ENCODE results near the gene CSNK1G2. TPM values are rescaled to one million over a fixed set of nuclear protein-coding genes. Genes with fewer than 3 reads are reported as not detected.

CSNK1G2 gene
- total RNA-seq, 1 donor from 2014 or later = 94.3 TPM

DNA sequence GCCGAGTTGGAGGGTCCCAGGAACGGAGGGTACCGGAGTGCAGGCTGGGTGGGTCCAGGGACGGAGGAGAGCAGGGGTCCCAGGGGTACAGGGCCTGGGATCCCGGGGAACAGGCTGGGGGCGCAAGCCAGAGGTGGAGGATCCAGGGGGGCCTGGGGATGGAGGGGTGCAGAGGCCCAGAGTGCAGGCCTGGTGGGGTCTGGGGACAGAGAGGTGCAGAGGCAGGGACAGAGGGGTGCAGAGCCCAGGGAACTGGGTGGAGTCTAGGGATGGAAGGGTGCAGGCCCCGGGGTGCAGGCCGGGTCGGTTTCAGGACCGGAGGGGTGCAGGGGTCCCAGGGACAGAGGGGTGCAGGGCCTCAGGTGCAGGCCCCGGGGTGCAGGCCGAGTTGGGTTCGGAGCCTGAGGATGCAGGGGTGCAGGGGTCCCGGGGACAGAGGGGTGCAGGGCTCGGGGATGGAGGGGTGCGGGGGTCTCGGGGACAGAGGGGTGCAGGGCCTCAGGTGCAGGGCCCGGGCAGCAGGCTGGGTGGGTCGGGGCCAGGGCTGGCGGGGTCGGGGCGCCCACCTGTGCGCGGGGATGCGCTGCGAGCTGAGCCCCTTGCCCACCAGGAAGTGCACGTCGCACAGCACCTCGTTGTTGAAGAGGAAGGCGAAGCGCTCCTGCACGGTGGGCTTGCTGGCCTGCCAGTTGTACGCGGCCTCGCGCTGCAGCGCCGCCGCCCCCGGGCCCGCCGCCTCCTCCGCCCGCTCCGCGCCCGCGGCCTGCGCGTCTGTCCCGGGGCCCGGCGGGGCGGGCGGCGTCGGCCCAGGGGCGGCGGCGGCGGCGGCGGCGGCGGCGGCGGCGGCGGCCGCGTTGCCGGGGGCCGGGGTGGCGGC is 74.0 kb downstream of the CSNK1G2 start:
- intact Hi-C loops (cut with micrococcal nuclease) = loop anchor here (5.0 kb wide), 3 partner anchors 37 to 137 kb away; partner anchors contain the start of genes AP3D1 and MKNK2

GRCh38 chr19:2015608-2015950 is 74.6 kb downstream of the CSNK1G2 start, which contains the start of gene BTBD2:
BTBD2 (minus strand) TSS chr19:2015714; CDS start chr19:2015703, 11 bp downstream.
- intact Hi-C loops (cut with micrococcal nuclease) = loop anchor here (5.0 kb wide), 3 partner anchors 37 to 137 kb away; partner anchors contain the start of genes AP3D1 and MKNK2

DNA sequence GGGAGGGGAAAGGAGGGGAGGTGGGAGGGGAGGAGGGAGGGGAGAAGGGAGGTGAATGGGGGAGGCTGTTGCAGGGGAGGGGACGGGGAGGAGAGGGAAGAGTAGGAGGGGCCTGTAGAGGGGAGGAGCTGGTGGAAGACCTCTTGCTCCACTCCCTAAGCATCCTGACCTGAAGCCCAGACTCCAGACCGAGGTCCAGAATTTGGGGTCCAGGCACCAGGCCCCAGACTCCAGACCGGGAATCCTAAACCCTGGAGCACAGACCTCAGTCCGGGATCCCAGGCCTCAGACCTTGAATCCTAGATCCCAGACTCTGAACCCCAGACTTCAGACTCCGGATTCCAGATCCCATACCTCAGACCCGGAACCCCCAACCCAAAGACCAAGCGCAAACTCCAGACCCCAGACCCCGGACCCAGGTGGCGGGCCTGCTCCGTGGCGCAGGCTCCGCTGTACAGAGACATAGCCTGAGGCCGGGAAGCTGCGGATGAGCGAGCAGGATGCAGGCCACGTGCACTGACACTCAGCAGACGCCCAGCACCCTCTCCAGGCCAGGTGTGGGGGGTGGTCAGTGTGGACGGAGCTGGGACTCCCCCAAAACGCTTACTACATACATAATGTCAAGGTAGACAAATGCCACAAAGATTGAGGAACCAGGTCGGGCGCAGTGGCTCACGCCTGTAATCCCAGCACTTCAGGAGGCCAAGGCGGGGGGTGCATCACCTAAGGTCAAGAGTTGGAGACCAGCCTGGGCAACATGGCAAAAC is 75.3 kb downstream of the CSNK1G2 start:
- intact Hi-C loops (cut with micrococcal nuclease) = loop anchor here (1.0 to 5.0 kb wide), 4 partner anchors 36 to 136 kb away; partner anchors contain the start of genes AP3D1, IZUMO4, MKNK2 and MOB3A

DNA sequence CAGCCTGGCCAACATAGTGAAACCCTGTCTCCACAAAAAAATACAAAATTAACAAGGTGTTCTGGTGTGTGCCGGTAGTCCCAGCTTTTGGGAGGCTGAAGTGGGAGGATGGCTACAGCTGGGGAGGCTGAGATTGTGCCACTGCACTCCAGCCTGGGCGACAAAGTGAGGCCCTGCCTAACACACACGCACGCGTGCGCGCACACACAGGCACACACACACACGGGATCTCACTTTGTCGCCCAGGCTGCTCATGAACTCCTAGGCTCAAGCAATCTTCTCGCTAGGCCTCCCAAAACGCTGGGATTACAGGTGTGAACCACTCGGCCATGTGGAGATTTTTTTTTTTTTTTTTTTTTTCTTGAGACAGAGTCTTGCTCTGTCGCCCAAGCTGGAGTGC is 77.8 kb downstream of the CSNK1G2 start:
- intact Hi-C loops (cut with micrococcal nuclease) = loop anchor here (1.0 to 5.0 kb wide), 4 partner anchors 34 to 134 kb away; partner anchors contain the start of genes AP3D1 and MKNK2

- intact Hi-C loops (cut with micrococcal nuclease) = no loop called here
Measured at GRCh38 chr19:2021453-2022140, 80.6 kb downstream of the CSNK1G2 start.

GRCh38 chr19:2022289-2022688 is 81.3 kb downstream of the CSNK1G2 start:
- intact Hi-C loops (cut with micrococcal nuclease) = no loop called here

DNA sequence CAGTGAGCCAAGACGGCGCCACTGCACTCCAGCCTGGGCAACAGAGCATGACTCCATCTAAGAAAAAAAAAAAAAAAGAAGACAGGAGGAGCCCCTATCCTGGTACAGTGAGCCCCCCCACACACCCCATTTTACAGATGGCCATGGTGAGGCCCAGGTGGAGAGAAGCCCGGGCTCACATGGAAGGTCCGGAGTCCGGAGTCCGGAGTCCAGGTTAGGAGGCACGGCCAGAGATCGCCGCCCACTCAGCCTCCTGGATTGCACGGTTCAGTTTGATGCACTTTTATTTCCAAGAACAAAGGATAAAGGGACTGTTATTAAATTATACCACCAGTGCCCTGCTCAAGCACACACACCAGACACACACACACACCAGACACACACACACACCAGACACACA is 85.8 kb downstream of the CSNK1G2 start:
- intact Hi-C loops (cut with micrococcal nuclease) = no loop called here

GRCh38 chr19:2027361-2027760 is 86.4 kb downstream of the CSNK1G2 start:
- intact Hi-C loops (cut with micrococcal nuclease) = no loop called here

Other genes with a start within 250 kb of the CSNK1G2 start
- not detected in 2 replicates for gene ONECUT3, start 187.7 kb upstream of the CSNK1G2 start, total RNA-seq
- 25.6 and 28.5 TPM in 2 replicates for gene ATP8B3, start 128.9 kb upstream of the CSNK1G2 start, total RNA-seq
- 49.2 and 54.1 TPM in 2 replicates for gene REXO1, start 92.7 kb upstream of the CSNK1G2 start, total RNA-seq
- gene KLF16, start 77.6 kb upstream of the CSNK1G2 start, total RNA-seq = 21.3 and 23.1 TPM in 2 replicates
- gene ABHD17A, start 55.7 kb upstream of the CSNK1G2 start, total RNA-seq = 119 and 126 TPM in 2 replicates
- gene ADAT3, start 35.8 kb upstream of the CSNK1G2 start, total RNA-seq = 11.0 and 11.5 TPM in 2 replicates
- 32.1 and 34.8 TPM in 2 replicates for gene SCAMP4, start 35.8 kb upstream of the CSNK1G2 start, total RNA-seq
- 50.1 and 56.1 TPM in 2 replicates for gene BTBD2, start 74.5 kb downstream of the CSNK1G2 start, total RNA-seq
- gene MKNK2, start 110.1 kb downstream of the CSNK1G2 start, total RNA-seq = 190 TPM in 2 replicates
- gene MOB3A, start 155.2 kb downstream of the CSNK1G2 start, total RNA-seq = 228 and 239 TPM in 2 replicates
- gene IZUMO4, start 155.7 kb downstream of the CSNK1G2 start, total RNA-seq = 7.3 and 8.9 TPM in 2 replicates
- gene AP3D1, start 210.4 kb downstream of the CSNK1G2 start, total RNA-seq = 104 and 113 TPM in 2 replicates
- 67.1 and 72.3 TPM in 2 replicates for gene DOT1L, start 222.8 kb downstream of the CSNK1G2 start, total RNA-seq

All from T-helper 2 cell treated with Interferon-gamma antibody and Interleukin-4, amounts not matched to agents 100 ng/mL and 5 ng/mL, for 36 hours (primary cell).